Measurements from ENCODE around the gene TMEM231.
"Not testable (repeated sequence)": the region's sequence is repeated elsewhere in the genome, so short reads cannot be mapped to it uniquely, and the experiment has no call there.

Gene TMEM231

DNA sequence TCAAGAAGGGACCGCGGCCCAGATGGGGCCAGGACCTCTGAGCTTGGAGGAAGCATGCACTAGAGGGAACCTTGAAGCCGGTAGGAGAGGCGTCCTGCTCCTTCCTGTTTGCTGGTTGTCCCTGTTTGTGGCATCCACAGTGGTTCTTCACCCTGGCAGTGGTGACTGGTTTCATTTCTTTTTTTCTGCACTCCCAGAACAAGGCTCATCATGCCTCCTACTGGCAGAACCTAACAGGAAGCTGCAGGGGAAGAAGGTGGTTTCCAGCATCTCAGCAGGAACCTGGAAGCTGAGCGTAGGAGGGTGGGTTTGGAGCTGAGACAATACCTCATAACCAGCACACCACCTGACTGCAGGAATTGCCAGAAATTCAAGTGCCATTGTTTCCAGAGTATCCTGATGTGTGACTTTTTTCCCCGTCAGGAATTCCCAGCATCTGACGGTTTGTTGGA lies 5.8 kb downstream of the TMEM231 start:
- Mint-ChIP-seq H3K4me1 (peaks cover 13% of the 10 kb centered on the region), H3K36me3 (no peaks in the 10 kb centered on the region), H3K27ac (no peak overlapping the region), H3K9me3 (no peaks in the 10 kb centered on the region), H3K4me3 (no peak overlapping the region), H3K27me3 (no peaks in the 10 kb centered on the region)
- ATAC-seq, result peak; percentile 60

DNA sequence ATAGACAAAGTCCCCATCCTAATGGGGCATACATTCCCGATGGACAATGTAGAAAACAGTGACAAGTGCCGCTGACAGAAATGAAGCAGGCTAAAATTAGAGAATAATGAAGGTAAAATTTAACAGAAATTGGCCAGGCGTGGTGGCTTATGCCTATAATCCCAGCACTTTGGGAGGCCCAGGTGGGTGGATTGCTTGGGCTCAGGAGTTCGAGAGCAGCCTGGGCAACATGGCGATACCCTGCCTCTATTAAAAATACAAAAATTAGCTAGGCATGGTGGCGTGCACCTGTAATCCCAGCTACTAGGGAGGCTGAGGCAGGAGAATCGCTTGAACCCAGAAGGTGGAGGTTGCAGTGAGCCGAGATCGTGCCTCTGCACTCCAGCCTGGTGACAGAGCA lies 7.6 kb downstream of the TMEM231 start:
- not testable (repeated sequence) for H3K27ac Mint-ChIP-seq, ATAC-seq, H3K4me3 Mint-ChIP-seq, H3K36me3 Mint-ChIP-seq, H3K27me3 Mint-ChIP-seq, H3K9me3 Mint-ChIP-seq
- H3K4me1 Mint-ChIP-seq, result peaks cover 11% of the 10 kb centered on the region

DNA sequence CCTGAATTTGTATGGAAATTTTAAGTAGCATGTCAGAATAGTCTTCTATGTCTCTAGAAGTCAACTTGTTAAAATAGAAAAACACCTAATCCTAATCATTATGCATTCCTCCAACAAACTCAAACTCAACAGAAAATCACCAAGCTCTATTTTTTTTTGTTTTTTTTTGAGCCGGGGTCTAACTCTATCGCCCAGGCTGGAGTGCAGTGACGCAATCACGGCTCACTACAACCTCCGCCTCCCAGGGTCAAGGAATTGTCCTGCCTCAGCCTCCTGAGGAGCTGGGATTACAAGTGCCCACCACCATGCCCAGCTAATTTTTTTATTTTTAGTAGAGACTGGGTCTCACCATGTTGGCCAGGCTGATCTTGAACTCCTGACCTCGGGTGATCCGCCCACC lies 9.8 kb downstream of the TMEM231 start:
- ATAC-seq, result no peak
- Mint-ChIP-seq H3K4me1 (peaks cover 11% of the 10 kb centered on the region), H3K9me3 (no peaks in the 10 kb centered on the region), H3K4me3 (no peak overlapping the region), H3K27me3 (no peaks in the 10 kb centered on the region), H3K27ac (no peak overlapping the region), H3K36me3 (peaks cover 21% of the 10 kb centered on the region)

DNA sequence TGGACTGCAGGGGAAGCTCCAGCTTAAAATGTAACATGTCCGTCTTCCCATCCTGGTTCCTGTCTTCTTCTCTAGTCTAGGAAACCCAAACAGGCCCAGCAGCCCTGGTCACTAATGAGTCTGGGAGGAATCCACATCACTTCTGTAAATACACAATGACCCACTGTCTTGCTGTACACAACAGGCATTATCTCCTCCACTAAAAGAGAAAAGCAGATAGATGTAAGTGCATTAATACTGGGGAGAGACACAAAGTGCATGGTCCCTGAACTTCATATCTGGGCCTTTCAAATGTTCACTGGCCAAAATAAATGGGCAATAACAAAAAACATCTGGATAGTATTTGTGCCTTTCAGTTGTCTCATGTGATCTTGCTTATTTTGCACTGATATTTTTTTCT lies 10.2 kb downstream of the TMEM231 start:
- not testable (repeated sequence) for H3K4me3 Mint-ChIP-seq, H3K27me3 Mint-ChIP-seq, ATAC-seq, H3K9me3 Mint-ChIP-seq, H3K27ac Mint-ChIP-seq
- peaks cover 11% of the 10 kb centered on the region for H3K4me1 Mint-ChIP-seq
- H3K36me3 Mint-ChIP-seq, result peaks cover 21% of the 10 kb centered on the region

DNA sequence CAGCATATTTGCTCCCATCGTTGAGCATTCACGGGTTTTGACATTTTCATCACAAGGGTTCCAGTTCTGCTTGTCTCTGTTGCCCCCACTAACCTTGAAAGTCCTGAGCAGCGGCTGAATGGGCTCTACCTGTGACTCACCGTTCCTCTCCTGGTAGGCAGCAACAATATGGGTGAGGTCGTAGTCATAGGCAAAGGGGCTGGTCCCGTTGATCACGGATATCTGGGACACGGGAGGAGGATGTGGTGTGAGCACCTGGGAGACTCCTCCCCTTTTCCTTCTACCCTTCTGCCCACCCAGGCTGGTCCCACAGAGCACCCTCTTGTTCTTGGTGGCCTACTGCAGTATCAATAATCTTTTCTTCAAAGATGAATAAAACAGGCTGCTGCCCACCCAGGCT lies 13.6 kb downstream of the TMEM231 start:
- H3K9me3 Mint-ChIP-seq, H3K4me1 Mint-ChIP-seq, ATAC-seq, H3K27ac Mint-ChIP-seq, H3K4me3 Mint-ChIP-seq, H3K27me3 Mint-ChIP-seq: not testable (repeated sequence)
- H3K36me3 Mint-ChIP-seq, result peaks cover 21% of the 10 kb centered on the region

DNA sequence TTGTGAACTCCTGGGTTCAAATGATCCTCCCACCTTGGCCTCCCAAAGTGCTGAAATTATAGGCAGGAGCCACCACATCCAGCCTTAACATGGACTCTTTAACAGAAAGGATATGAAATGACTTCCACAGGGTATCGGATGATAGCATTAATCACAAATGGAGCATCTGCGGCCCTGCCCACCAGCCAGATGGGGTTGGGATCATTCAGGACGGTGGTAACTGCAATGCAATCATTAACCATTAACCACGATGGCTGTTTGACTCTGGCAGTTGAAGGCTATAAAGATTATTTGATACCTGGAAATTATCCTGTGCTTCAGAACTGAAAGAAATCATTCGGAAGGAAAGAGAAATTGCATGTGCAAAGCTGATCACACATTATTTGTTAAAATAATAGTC lies 14.8 kb downstream of the TMEM231 start:
- Mint-ChIP-seq H3K4me1 (no peaks in the 10 kb centered on the region), H3K36me3 (peaks cover 21% of the 10 kb centered on the region), H3K4me3 (no peak overlapping the region), H3K27me3 (no peaks in the 10 kb centered on the region), H3K27ac (no peak overlapping the region), H3K9me3 (no peaks in the 10 kb centered on the region)
- ATAC-seq, result no peak

DNA sequence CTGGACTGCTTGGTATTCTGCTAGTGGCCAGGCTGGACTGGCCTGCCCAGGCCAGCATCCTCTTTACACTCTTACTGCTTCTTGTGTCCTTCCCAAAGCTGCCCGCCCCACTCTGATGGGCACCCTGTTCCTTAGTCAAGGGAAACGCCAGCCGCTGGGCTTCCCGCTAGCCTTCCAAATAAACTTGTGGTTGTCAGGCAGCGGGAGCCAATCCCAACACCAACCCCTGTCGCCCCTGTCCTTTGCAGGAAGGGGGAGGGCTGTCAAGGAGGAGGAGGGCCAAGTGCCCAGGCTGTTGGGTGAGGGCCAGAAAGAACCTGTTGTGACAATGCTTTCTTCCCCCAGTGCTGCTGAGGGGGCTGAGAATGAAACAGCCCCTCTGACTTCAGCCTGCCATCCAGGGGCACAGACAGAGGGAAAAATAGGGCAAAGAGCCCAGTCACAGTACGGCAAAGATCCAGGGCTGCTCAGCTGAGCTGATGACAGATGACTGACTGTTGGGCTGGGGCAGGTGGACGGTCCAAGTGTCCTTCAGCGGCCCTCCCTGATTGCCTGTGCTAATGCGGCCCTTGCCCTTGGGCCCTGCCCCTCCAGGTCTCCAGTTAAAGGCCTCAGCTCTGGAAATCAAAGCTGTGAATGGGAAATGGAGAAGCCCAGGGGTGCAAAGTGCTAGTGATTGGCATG lies 17.0 kb downstream of the TMEM231 start:
- H3K27me3 Mint-ChIP-seq, H3K27ac Mint-ChIP-seq, ATAC-seq, H3K4me3 Mint-ChIP-seq, H3K4me1 Mint-ChIP-seq, H3K9me3 Mint-ChIP-seq: not testable (repeated sequence)
- peaks cover 14% of the 10 kb centered on the region for H3K36me3 Mint-ChIP-seq

DNA sequence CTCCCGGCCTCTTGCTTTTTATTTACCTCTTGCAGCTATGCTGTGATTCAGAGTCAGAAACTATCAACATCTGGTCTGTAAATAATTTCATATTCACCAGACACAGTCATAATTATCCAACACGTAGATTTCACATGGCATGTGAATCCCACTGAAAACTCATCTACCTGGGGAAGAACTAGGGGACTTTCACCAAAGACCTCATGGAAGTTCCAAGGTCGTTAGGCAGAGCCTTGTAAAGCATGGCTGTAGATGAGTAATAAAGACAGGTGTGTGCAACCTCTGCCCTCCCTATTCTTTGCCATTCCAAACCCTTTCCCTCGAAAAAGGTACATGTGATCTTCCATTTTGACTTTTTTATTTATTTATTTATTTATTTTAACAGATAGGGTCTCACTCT lies 18.3 kb downstream of the TMEM231 start:
- Mint-ChIP-seq H3K27ac (no peak overlapping the region), H3K9me3 (no peaks in the 10 kb centered on the region), H3K36me3 (peaks cover 10% of the 10 kb centered on the region), H3K4me1 (no peaks in the 10 kb centered on the region), H3K4me3 (no peak overlapping the region), H3K27me3 (no peaks in the 10 kb centered on the region)
- no peak for ATAC-seq

DNA sequence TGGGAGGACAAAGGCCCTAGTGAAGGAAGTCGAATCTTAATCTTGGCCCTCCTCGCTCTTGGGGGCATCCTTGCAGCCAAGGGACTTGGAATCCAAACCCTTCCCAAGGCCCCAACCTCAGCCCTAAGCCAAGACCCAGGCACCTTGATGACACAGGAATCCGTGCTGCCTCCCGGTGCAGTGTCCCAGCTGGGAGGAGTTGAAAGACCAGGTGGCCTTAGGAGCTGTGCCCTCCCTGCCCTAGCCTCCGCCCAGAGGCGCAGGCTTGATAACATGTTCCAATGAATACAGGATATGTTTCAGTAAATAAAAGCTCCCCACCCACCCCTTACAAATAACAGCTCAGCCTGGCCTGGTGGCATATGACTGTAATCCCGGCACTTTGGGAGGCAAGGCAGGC lies 20.2 kb downstream of the TMEM231 start, which contains the start of gene CHST5:
Gene CHST5, minus strand, starts transcription at position 208 of the 400 bp plus-strand sequence. CDS start 5,724 bp downstream, outside the sequence.
- no peak for ATAC-seq
- Mint-ChIP-seq H3K27ac (no peak within 1 kb of the TSS), H3K27me3 (no peaks in the 10 kb centered on the region), H3K4me3 (no peak within 1 kb of the TSS), H3K36me3 (no peaks in the 10 kb centered on the region), H3K9me3 (no peaks in the 10 kb centered on the region), H3K4me1 (no peaks in the 10 kb centered on the region)

DNA sequence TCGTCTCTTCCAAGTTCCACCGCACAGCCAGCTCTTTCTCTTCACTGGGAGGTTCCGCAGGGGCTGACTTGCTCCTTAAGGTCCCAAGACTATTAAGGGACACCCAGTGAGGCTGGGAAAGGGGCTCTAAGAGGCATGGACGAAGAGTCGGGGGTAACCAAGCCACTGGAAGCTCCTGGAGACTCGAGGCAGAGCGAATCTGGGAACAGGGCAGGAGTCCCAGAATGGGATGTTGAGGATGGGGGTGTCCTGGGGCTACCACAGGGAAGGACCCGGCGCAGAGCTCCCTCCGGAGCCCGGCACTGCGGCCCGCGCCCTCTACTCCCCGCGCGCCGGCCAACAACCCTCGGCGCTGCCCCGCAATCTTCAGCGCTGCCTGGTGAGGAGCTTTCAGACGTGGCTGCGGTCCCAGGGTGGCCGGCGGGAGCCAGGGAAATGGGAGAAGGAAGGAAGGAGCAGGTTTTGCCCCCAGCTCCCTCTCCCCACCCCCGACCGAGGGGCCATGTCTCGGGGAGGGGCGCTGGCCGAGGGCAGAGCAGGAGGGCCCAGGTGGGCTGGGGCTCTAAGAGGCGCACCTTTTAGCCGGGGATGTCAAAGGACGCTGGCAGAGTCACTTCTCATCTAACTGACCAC lies 20.7 kb downstream of the TMEM231 start:
- Mint-ChIP-seq H3K27me3 (no peaks in the 10 kb centered on the region), H3K27ac (no peak overlapping the region), H3K4me3 (no peak overlapping the region), H3K4me1 (no peaks in the 10 kb centered on the region), H3K36me3 (no peaks in the 10 kb centered on the region), H3K9me3 (no peaks in the 10 kb centered on the region)
- peak; percentile 31 for ATAC-seq

DNA sequence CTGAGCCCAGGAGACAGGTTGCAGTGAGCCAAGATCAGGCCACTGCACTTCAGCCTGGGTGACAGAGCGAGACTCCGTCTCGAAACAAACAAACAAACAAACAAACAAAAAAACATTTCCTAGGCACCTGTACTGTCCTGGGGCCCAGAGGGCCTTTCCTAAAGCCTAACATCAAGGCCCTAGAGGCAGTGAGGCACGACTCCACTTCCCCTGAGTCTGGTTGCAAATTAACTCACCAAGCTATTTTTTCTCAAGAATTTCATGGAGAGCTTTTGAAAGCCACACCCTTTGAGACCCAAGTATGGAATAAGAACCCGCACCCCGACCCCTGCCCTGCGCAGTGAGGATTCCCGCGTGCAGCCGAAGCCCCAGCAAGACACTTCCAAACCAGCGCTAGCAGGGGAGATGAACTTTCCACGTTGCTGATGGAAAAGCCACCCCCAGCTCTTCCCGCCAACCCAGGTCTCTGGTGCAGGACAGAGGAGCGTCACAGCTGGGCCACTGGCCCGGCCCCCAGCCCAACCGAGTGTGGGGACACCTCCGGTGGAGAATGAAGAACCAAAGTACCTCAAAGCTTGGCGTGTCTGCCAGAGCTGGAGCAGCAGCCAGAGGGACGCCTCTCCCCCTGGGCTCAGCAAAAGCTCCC lies 21.4 kb downstream of the TMEM231 start:
- Mint-ChIP-seq H3K27ac (no peak overlapping the region), H3K27me3 (no peaks in the 10 kb centered on the region), H3K4me3 (no peak overlapping the region), H3K9me3 (no peaks in the 10 kb centered on the region), H3K36me3 (no peaks in the 10 kb centered on the region), H3K4me1 (no peaks in the 10 kb centered on the region)
- no peak for ATAC-seq

DNA sequence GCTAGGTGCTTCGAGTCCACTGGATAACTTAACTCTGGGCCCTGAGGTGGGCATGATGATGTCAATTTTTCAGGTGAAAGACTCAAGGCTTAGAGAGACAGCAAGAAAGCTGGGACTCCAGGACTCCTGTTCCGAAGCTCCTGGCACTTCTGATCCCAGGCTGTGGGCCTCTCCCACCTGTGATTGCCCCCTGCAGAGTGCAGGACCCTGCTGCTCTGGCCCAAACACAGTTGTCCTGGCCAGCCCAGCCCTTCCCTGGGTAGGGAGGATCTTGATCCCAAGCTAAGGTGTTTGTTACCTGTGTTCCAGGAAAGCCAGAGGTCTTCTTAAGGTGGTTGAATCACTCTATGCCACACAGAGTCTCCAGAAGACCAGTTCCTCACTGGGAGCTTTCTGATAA lies 23.3 kb downstream of the TMEM231 start:
- no peaks in the 10 kb centered on the region for H3K4me1 Mint-ChIP-seq
- H3K36me3 Mint-ChIP-seq, result no peaks in the 10 kb centered on the region
- no peak overlapping the region for H3K4me3 Mint-ChIP-seq
- H3K27me3 Mint-ChIP-seq, result no peaks in the 10 kb centered on the region
- H3K9me3 Mint-ChIP-seq, result no peaks in the 10 kb centered on the region
- H3K27ac Mint-ChIP-seq, result no peak overlapping the region
- ATAC-seq, result no peak

DNA sequence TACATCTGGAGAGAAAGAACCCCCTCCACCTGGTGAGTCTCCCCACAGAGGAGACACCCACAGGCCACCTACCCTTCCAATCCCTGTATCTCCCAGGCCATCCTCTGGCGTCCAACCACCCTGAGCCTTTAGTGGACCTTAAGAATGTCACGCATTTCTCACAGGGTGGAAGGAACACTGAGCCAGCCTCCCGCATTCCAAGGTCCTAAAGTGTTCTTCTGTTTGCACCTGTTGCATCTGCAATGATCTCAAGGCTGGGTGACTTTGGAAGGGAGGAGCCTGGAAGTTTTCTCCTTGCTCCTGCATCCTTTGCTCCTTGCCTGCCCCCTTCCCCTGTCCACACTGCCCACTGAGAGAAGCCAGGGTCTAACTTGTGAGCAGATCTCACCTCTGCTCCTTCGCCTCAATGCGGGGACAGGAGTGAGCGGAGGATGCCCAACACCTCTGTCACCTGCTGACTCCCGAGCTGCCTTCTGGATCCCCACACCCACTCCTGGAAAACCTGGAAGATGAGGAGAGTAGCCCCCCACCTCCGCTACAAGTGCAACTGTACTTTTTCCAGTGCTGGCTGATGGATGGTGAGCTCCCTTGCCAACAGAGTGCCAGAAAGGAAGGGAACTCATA lies 23.8 kb downstream of the TMEM231 start:
- Mint-ChIP-seq H3K9me3 (no peaks in the 10 kb centered on the region), H3K27ac (no peak overlapping the region), H3K36me3 (no peaks in the 10 kb centered on the region), H3K4me1 (no peaks in the 10 kb centered on the region), H3K27me3 (no peaks in the 10 kb centered on the region), H3K4me3 (no peak overlapping the region)
- no peak for ATAC-seq

DNA sequence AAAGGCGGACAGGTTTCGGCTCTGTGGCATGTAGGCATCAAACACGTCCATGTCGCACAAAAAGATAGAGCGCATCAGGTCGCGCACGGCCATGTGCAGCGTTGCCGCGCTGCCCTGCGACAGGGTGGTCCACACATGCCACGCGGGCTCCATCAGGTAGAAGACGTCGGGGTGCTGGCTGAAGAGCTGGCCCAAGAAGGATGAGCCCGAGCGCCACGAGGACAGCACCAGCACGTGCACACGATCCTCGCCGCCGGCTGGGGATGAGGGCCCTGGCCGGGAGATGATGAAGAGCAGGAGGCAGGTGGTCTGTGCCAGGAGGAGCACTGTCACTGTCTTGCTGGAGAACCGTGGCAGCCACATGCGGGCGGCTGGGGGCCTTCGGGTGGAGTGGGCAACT lies 26.1 kb downstream of the TMEM231 start:
- Mint-ChIP-seq H3K36me3 (no peaks in the 10 kb centered on the region), H3K4me1 (no peaks in the 10 kb centered on the region), H3K9me3 (no peaks in the 10 kb centered on the region), H3K27me3 (no peaks in the 10 kb centered on the region), H3K4me3 (no peak overlapping the region), H3K27ac (no peak overlapping the region)
- ATAC-seq, result no peak

DNA sequence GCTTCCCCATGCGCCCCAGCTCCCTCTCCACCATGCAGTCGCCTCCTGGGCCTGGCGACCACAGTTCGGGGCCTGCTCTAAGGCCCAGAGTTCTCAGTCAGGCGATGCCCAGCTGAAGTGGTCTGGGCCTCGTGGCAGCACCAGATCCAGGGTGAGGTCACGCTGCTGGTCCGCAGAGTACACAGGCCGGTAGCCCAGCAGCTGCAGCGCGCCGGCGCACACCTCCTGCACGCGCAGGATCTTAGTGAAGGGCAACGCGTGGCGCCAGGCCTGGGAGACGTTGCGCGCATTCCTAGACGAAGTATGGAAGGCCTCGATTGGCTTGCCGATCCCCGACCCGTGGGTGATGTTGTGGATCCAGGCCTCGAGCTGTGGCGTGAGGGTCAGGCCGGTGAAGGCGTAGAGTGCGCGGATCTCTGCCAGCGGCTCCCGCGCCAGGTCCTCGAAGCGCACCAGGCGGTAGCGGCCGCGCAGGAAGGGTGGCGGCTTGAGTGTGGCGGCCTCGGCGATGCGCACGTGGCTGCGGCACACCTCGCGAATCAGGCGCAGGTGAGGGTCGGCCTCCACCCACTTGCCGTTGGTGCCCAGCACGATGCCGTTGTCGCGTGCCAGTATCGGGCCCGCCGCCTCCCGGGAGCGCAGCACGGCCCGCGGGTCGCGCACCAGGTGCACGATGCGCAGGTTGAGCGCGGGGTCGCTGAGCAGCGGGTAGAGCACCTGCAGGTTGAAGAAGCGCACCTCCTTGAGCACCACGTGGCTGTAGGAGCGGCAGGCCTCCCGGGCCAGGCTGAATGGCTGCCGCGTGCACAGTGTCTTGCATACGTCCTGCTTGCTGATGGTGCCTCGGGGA lies 26.8 kb downstream of the TMEM231 start:
- H3K4me1 Mint-ChIP-seq, result no peaks in the 10 kb centered on the region
- ATAC-seq, result no peak
- no peak overlapping the region for H3K4me3 Mint-ChIP-seq
- no peak overlapping the region for H3K27ac Mint-ChIP-seq
- no peaks in the 10 kb centered on the region for H3K9me3 Mint-ChIP-seq
- H3K36me3 Mint-ChIP-seq, result no peaks in the 10 kb centered on the region
- no peaks in the 10 kb centered on the region for H3K27me3 Mint-ChIP-seq

Data from stimulated activated memory B cell treated with anti-CD40 and anti-IgM and Interleukin-4, amounts not matched to agents 10 μg/mL and 1 μg/mL and 100 μg/mL, for 72 hours (primary cell).